ENCODE results near the gene GRIN1. TPM values are rescaled to one million over a fixed set of nuclear protein-coding genes. Genes with fewer than 3 reads are reported as not detected.

Gene GRIN1
- total RNA-seq, 6 experiments from 2014 or later: 0.51 to 1.1 (median 0.66) TPM; not detected in 3

GRCh38 chr9:137205126-137206069 lies 66.4 kb downstream of the GRIN1 start, which contains the start of the genes NDOR1 and TMEM203:
Gene NDOR1, plus strand, starts transcription at chr9:137205700. Its CDS starts 78 bp downstream, at chr9:137205778.
Gene TMEM203, minus strand, starts transcription at chr9:137205648. Its CDS starts 234 bp downstream, at chr9:137205414.
- H3K27ac Mint-ChIP-seq: peak within 1 kb of the TSS; percentile 86
- peak within 1 kb of the TSS; percentile 98 for H3K4me3 Mint-ChIP-seq
- peaks cover 20% of the 10 kb centered on the region for H3K36me3 Mint-ChIP-seq (ENCODE audit: low read depth)
- TF ChIP-seq CTCF (IDR thresholded peaks at IDR 0.05): no peak
- H3K9me3 Mint-ChIP-seq: no peaks in the 10 kb centered on the region
- peak; percentile 77 for DNase-seq
- H3K4me1 Mint-ChIP-seq (ENCODE audit: low read depth): peaks cover 33% of the 10 kb centered on the region
- peaks cover 1% of the 10 kb centered on the region for H3K27me3 Mint-ChIP-seq (ENCODE audit: insufficient read depth)

GRCh38 chr9:137206602-137207001 lies 67.6 kb downstream of the GRIN1 start:
- Mint-ChIP-seq H3K9me3 (no peaks in the 10 kb centered on the region), H3K36me3 (ENCODE audit: low read depth) (peaks cover 20% of the 10 kb centered on the region), H3K27ac (peak overlapping the region; percentile 85), H3K4me1 (ENCODE audit: low read depth) (peaks cover 33% of the 10 kb centered on the region), H3K4me3 (peak overlapping the region; percentile 98), H3K27me3 (ENCODE audit: insufficient read depth) (peaks cover 3% of the 10 kb centered on the region)
- no peak for TF ChIP-seq CTCF (IDR thresholded peaks at IDR 0.05)
- DNase-seq: no peak

DNA sequence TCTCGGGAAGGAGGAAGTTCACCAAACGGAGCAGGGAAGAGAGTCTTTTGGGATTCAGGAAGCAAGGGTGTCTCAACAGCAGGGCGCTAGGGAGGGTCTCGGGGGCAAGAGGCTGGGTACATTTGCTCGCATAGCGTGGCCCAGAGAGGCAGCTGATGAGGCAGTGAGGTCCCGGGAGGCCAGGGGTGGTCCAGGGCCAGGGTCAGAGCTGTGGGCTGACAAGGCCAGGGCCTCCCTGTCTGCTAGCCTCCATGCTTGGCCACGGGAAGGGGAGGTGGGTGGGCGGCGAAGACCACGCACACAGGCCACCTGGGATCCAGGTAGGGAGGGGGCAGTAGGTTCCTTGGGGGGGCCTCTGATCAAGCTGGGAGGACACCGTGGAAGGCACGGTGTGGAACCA lies 72.6 kb downstream of the GRIN1 start:
- Mint-ChIP-seq H3K9me3 (no peaks in the 10 kb centered on the region), H3K27me3 (ENCODE audit: insufficient read depth) (peaks cover 2% of the 10 kb centered on the region), H3K36me3 (ENCODE audit: low read depth) (peaks cover 18% of the 10 kb centered on the region), H3K4me3 (no peak overlapping the region), H3K27ac (peak overlapping the region; percentile 18; the same call in 1 of the 2 replicates), H3K4me1 (ENCODE audit: low read depth) (peaks cover 12% of the 10 kb centered on the region)
- DNase-seq: no peak
- no peak for TF ChIP-seq CTCF (IDR thresholded peaks at IDR 0.05)

DNA sequence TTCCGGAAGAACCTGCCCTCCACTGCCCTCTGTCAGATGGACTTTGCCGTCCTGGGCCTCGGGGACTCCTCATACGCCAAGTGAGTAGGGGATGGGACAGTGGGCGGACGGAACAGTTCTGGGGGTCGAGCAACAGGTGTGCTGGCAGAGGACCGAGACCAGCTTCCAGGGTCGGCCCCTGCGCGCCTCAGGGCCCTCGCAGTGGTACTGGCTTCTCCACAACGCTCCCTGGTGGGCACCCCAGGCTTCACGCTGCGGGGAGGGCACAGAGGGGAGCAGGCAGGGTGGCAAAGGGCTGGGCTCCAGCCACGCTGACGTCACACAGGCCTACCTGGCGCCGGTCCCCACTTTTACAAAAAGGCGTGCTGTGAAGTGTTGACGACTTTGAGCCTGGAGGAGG lies 73.6 kb downstream of the GRIN1 start:
- peaks cover 2% of the 10 kb centered on the region for H3K27me3 Mint-ChIP-seq (ENCODE audit: insufficient read depth)
- no peak for DNase-seq
- H3K4me3 Mint-ChIP-seq: no peak overlapping the region
- H3K27ac Mint-ChIP-seq: no peak overlapping the region
- peaks cover 2% of the 10 kb centered on the region for H3K4me1 Mint-ChIP-seq (ENCODE audit: low read depth)
- peaks cover 8% of the 10 kb centered on the region for H3K36me3 Mint-ChIP-seq (ENCODE audit: low read depth)
- no peaks in the 10 kb centered on the region for H3K9me3 Mint-ChIP-seq
- TF ChIP-seq CTCF (IDR thresholded peaks at IDR 0.05): peak; percentile 17; the same call in 1 of the 2 replicates

GRCh38 chr9:137213160-137214060 lies 74.5 kb downstream of the GRIN1 start:
- peak; percentile 45; the same call in 1 of the 2 replicates for TF ChIP-seq CTCF (IDR thresholded peaks at IDR 0.05)
- no peak overlapping the region for H3K4me3 Mint-ChIP-seq
- no peak overlapping the region for H3K27ac Mint-ChIP-seq
- peaks cover 2% of the 10 kb centered on the region for H3K27me3 Mint-ChIP-seq (ENCODE audit: insufficient read depth)
- H3K4me1 Mint-ChIP-seq (ENCODE audit: low read depth): no peaks in the 10 kb centered on the region; the same call in 1 of the 2 replicates
- no peak for DNase-seq
- no peaks in the 10 kb centered on the region for H3K9me3 Mint-ChIP-seq
- peaks cover 6% of the 10 kb centered on the region; the same call in 1 of the 2 replicates for H3K36me3 Mint-ChIP-seq (ENCODE audit: low read depth)
